NB4 (cell line): ENCODE data around the gene FNTB.

ENCODE experiments used
- POLR2A ChIP-seq: IDR thresholded peaks from 2 replicates; pipeline ENCODE4 v1.6.1; 2011; ENCODE audit warnings: mild to moderate bottlenecking; ENCODE audit not compliant: insufficient read length; ENCODE audit errors: extremely low read depth
- TF ChIP-seq, protein P1 (sequence below): IDR thresholded peaks from one replicate; pipeline ENCODE4 v1.5.1; 2012; ENCODE audit warnings: low read depth, low read length
- TF ChIP-seq, protein P2 (sequence below): IDR thresholded peaks from 2 replicates; pipeline ENCODE4 v1.6.1; 2011; ENCODE audit warnings: low read depth, low read length

DNA sequence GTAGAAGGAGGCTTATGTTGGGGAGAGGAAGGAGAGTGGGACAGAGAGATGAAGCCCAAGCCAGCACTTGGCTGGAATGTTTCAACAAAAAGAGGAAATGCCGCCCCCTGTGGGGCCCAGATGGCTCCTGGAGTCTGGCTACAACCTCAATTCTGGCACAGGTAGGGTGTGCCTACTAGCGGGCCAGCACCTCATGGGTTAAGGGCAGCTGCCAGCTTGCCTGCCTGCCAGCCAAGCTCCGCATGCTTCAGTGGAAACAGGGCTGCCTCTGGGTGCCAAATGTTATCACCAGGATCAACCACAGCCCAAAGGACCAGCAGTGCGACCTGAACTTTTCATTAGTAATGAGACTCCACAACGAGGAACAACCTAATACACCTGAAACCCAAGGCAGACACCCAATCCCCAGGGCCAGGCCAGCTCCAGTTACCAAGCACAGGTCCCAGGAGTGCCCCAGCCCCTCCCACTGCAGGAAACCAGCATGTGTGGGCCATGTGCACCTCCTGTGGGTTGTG is 25.9 kb upstream of the FNTB start:
- no peak for TF ChIP-seq POLR2A
- TF ChIP-seq, protein P1, sequence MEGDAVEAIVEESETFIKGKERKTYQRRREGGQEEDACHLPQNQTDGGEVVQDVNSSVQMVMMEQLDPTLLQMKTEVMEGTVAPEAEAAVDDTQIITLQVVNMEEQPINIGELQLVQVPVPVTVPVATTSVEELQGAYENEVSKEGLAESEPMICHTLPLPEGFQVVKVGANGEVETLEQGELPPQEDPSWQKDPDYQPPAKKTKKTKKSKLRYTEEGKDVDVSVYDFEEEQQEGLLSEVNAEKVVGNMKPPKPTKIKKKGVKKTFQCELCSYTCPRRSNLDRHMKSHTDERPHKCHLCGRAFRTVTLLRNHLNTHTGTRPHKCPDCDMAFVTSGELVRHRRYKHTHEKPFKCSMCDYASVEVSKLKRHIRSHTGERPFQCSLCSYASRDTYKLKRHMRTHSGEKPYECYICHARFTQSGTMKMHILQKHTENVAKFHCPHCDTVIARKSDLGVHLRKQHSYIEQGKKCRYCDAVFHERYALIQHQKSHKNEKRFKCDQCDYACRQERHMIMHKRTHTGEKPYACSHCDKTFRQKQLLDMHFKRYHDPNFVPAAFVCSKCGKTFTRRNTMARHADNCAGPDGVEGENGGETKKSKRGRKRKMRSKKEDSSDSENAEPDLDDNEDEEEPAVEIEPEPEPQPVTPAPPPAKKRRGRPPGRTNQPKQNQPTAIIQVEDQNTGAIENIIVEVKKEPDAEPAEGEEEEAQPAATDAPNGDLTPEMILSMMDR, result peak; percentile 10
- TF ChIP-seq, protein P2, sequence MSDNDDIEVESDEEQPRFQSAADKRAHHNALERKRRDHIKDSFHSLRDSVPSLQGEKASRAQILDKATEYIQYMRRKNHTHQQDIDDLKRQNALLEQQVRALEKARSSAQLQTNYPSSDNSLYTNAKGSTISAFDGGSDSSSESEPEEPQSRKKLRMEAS, result no peak
